Neural cell (in vitro differentiated cells): ENCODE measurements around the gene CD58. TPM values are rescaled to one million over a fixed set of nuclear protein-coding genes. Genes with fewer than 3 reads are reported as not detected.

ENCODE experiments used
- H2AFZ ChIP-seq: fragments of 200-600, 300-800 bp; sonication (generic), shearing (Covaris generic); 2 replicates; pipeline ENCODE4 v1.6.0; 2014; ENCODE audit warnings: low read depth, mild to moderate bottlenecking, antibody characterized with exemption, low read length, moderate library complexity
- H3F3A ChIP-seq: fragments of 200-600 bp; shearing (Covaris generic); 2 replicates; pipeline ENCODE4 v1.6.1; 2016; ENCODE audit warnings: mild to moderate bottlenecking, moderate library complexity, mixed read lengths, antibody characterized with exemption, low read length; ENCODE audit not compliant: insufficient read depth, poor library complexity, severe bottlenecking
- H3K27ac ChIP-seq: fragments of 200-600, 300-800 bp; sonication (generic), shearing (Covaris generic); 2 replicates; pipeline ENCODE4 v1.5.1; 2014; ENCODE audit warnings: mild to moderate bottlenecking, low read length, moderate library complexity
- H3K27me3 ChIP-seq: fragments of 300-800, 200-600 bp; sonication (generic), shearing (Covaris generic); 2 replicates; pipeline ENCODE4 v1.6.0; 2014; ENCODE audit warnings: mild to moderate bottlenecking, low read depth, low read length, moderate library complexity; ENCODE audit not compliant: insufficient read depth
- H3K36me3 ChIP-seq: fragments of 300-800, 200-600 bp; sonication (generic), shearing (Covaris generic); 2 replicates; pipeline ENCODE4 v1.5.1; 2014; ENCODE audit warnings: mild to moderate bottlenecking, antibody characterized with exemption, low read length, moderate library complexity; ENCODE audit not compliant: insufficient read depth
- H3K4me2 ChIP-seq: fragments of 300-800, 200-600 bp; sonication (generic), shearing (Covaris generic); 2 replicates; pipeline ENCODE4 v1.6.0; 2014; ENCODE audit warnings: mild to moderate bottlenecking, low read length
- H3K4me3 ChIP-seq: fragments of 300-800, 200-600 bp; sonication (generic), shearing (Covaris generic); 2 replicates; pipeline ENCODE4 v1.5.1; 2014; ENCODE audit warnings: mild to moderate bottlenecking, low read length, moderate library complexity
- H3K79me2 ChIP-seq: fragments of 200-600 bp; shearing (Covaris generic); replicated peaks from 2 replicates; pipeline ENCODE4 v1.6.0; 2014; ENCODE audit warnings: mild to moderate bottlenecking, low read length, moderate library complexity; ENCODE audit not compliant: insufficient read depth
- H3K9ac ChIP-seq: fragments of 300-800, 200-600 bp; sonication (generic), shearing (Covaris generic); 2 replicates; pipeline ENCODE4 v1.6.1; 2016; ENCODE audit warnings: mild to moderate bottlenecking, low read length, mixed read lengths
- H3K9me2 ChIP-seq: fragments of 200-600 bp; shearing (Covaris generic); 2 replicates; pipeline ENCODE4 v1.6.1; 2016; ENCODE audit warnings: mild to moderate bottlenecking, low read length, mixed read lengths; ENCODE audit not compliant: insufficient read depth
- H3K9me3 ChIP-seq: fragments of 200-600, 300-800 bp; sonication (generic), shearing (Covaris generic); 2 replicates; pipeline ENCODE4 v1.6.1; 2016; ENCODE audit warnings: mild to moderate bottlenecking, mixed run types, low read length, moderate library complexity, mixed read lengths
- H4K20me1 ChIP-seq: fragments of 200-600 bp; shearing (Covaris generic); 2 replicates; pipeline ENCODE4 v1.6.1; 2016; ENCODE audit warnings: mild to moderate bottlenecking, mixed run types; ENCODE audit not compliant: insufficient read depth
- EP300 ChIP-seq: fragments of 450-650 bp; conservative IDR thresholded peaks from 2 replicates; pipeline ENCODE4 v1.6.1; 2014; ENCODE audit warnings: antibody characterized with exemption, mild to moderate bottlenecking, moderate library complexity; ENCODE audit not compliant: poor library complexity, severe bottlenecking
- EZH2 ChIP-seq: fragments of 200-600, 300-800 bp; shearing (Covaris generic), sonication (generic); IDR thresholded peaks from 2 replicates; pipeline ENCODE4 v1.6.1; 2014; ENCODE audit warnings: antibody characterized with exemption, low read length, borderline replicate concordance, mild to moderate bottlenecking; ENCODE audit not compliant: insufficient read depth, poor library complexity, severe bottlenecking
- MXI1 ChIP-seq: fragments of 450-650 bp; conservative IDR thresholded peaks from 2 replicates; pipeline ENCODE4 v1.6.1; 2014; ENCODE audit warnings: antibody characterized with exemption, mild to moderate bottlenecking; ENCODE audit not compliant: poor library complexity, severe bottlenecking
- POLR2AphosphoS5 ChIP-seq: IDR thresholded peaks from 2 replicates; pipeline ENCODE4 v1.6.1; 2012
- RAD21 ChIP-seq: fragments of 450-650 bp; conservative IDR thresholded peaks from 2 replicates; pipeline ENCODE4 v1.6.1; 2014; ENCODE audit warnings: antibody characterized with exemption, mild to moderate bottlenecking, moderate library complexity
- SMC3 ChIP-seq: fragments of 450-650 bp; conservative IDR thresholded peaks from 2 replicates; pipeline ENCODE4 v1.6.1; 2014; ENCODE audit warnings: antibody characterized with exemption, mild to moderate bottlenecking, moderate library complexity; ENCODE audit not compliant: poor library complexity
- TAF1 ChIP-seq: IDR thresholded peaks from 2 replicates; pipeline ENCODE4 v1.6.1; 2012; ENCODE audit warnings: low read depth
- polyA plus RNA-seq: library from polyadenylated mRNA; depleted of rRNA; stranded (reverse); fragments of >200 nt; gene quantifications from 2 replicates; pipeline ENCODE4 v1.2.3, GENCODE V29; 2014
- TF ChIP-seq, protein P1 (sequence below): IDR thresholded peaks from 2 replicates; pipeline ENCODE4 v1.6.1; 2012; ENCODE audit warnings: borderline replicate concordance
- TF ChIP-seq, protein P2 (sequence below): fragments of 450-650 bp; IDR thresholded peaks from 2 replicates; pipeline ENCODE4 v1.5.1; 2014; ENCODE audit warnings: antibody characterized with exemption, mild to moderate bottlenecking, moderate library complexity; ENCODE audit not compliant: poor library complexity, severe bottlenecking

CD58 gene
- polyA plus RNA-seq, 1 donor from 2014 or later, result 1.8 TPM

DNA sequence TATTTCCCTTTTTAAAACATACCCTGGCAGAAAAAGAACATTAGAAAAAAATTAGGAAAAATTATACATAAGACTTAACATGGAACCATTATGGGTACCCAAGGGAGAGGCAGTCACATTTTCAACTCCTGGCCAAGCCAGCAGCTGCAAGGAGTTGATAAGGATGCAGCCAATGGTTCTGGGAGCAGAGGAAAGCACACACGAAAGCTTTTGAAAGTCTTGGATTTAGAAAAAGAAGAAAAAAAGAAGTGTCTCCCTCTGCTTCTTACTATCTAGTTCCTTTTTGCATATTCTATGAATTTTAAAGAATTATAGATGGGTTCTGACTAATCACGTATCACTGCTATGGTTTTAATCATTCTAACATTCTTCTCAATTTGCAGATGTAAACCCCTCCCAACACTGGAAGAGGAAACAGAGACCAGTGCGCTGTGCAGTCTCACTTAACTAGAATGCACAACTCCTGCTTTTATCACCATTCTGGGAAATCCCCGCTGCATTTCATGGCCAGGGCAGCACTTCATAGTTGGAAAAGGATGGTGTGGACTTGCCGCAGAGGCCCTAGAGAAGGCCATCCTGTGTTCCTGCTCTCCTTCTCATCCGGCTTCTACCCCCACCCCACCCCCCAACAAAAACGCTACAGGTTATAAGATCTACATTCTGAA lies 2.7 kb upstream of the CD58 start:
- H4K20me1 ChIP-seq, result no peaks in the 10 kb centered on the region
- no peaks in the 10 kb centered on the region for H3F3A ChIP-seq
- TF ChIP-seq EP300, result no peak
- TF ChIP-seq EZH2, result no peak
- TF ChIP-seq SMC3, result no peak
- no peak for TF ChIP-seq RAD21
- TF ChIP-seq TAF1, result no peak
- TF ChIP-seq, protein P1, sequence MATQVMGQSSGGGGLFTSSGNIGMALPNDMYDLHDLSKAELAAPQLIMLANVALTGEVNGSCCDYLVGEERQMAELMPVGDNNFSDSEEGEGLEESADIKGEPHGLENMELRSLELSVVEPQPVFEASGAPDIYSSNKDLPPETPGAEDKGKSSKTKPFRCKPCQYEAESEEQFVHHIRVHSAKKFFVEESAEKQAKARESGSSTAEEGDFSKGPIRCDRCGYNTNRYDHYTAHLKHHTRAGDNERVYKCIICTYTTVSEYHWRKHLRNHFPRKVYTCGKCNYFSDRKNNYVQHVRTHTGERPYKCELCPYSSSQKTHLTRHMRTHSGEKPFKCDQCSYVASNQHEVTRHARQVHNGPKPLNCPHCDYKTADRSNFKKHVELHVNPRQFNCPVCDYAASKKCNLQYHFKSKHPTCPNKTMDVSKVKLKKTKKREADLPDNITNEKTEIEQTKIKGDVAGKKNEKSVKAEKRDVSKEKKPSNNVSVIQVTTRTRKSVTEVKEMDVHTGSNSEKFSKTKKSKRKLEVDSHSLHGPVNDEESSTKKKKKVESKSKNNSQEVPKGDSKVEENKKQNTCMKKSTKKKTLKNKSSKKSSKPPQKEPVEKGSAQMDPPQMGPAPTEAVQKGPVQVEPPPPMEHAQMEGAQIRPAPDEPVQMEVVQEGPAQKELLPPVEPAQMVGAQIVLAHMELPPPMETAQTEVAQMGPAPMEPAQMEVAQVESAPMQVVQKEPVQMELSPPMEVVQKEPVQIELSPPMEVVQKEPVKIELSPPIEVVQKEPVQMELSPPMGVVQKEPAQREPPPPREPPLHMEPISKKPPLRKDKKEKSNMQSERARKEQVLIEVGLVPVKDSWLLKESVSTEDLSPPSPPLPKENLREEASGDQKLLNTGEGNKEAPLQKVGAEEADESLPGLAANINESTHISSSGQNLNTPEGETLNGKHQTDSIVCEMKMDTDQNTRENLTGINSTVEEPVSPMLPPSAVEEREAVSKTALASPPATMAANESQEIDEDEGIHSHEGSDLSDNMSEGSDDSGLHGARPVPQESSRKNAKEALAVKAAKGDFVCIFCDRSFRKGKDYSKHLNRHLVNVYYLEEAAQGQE, result no peak
- no peak for TF ChIP-seq POLR2AphosphoS5
- no peak for TF ChIP-seq MXI1
- TF ChIP-seq, protein P2, sequence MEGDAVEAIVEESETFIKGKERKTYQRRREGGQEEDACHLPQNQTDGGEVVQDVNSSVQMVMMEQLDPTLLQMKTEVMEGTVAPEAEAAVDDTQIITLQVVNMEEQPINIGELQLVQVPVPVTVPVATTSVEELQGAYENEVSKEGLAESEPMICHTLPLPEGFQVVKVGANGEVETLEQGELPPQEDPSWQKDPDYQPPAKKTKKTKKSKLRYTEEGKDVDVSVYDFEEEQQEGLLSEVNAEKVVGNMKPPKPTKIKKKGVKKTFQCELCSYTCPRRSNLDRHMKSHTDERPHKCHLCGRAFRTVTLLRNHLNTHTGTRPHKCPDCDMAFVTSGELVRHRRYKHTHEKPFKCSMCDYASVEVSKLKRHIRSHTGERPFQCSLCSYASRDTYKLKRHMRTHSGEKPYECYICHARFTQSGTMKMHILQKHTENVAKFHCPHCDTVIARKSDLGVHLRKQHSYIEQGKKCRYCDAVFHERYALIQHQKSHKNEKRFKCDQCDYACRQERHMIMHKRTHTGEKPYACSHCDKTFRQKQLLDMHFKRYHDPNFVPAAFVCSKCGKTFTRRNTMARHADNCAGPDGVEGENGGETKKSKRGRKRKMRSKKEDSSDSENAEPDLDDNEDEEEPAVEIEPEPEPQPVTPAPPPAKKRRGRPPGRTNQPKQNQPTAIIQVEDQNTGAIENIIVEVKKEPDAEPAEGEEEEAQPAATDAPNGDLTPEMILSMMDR, result no peak
- H3K4me2 ChIP-seq, result no peak overlapping the region
- no peaks in the 10 kb centered on the region for H3K79me2 ChIP-seq
- H3K27me3 ChIP-seq, result peaks cover 16% of the 10 kb centered on the region
- no peaks in the 10 kb centered on the region for H3K36me3 ChIP-seq
- H2AFZ ChIP-seq, result no peak overlapping the region
- no peak overlapping the region for H3K4me3 ChIP-seq
- H3K27ac ChIP-seq, result no peak overlapping the region
- H3K9ac ChIP-seq, result no peak overlapping the region
- H3K9me3 ChIP-seq, result no peaks in the 10 kb centered on the region
- no peaks in the 10 kb centered on the region for H3K9me2 ChIP-seq

DNA sequence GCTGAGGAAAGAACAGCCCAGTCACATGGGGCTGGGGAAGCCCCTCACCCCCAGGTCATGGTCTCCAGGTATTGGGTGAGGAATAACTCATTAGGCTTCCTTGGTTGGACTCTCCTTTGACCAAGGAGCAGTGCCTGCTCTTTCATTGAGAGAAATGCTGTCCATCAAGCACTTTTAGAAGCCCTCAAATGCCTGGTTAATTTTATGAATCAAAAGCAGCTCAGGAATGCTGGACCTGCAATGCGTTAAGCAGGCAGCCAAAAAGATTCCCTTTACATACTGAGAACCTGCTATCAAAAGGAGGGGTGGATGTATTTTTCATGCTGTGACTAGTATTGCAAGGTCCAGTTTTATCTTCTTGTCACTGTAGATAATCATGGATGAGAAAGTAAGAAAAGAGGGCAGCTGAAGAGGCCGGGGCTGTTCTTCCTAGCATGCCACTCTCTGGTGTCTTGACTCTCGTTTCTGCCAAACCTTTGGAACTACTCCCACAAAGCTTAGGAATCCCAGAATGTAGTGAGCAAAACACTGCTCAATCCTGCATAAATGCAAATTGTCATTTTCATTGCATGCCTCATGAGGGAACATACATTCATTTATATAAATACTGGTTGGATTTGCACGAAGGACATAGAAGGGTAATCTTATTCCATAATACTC lies 2.1 kb upstream of the CD58 start:
- H3F3A ChIP-seq, result no peaks in the 10 kb centered on the region
- no peak overlapping the region for H3K4me3 ChIP-seq
- no peak for TF ChIP-seq TAF1
- TF ChIP-seq, protein P2, result no peak
- TF ChIP-seq, protein P1, result no peak
- TF ChIP-seq RAD21, result no peak
- no peak for TF ChIP-seq EZH2
- TF ChIP-seq EP300, result no peak
- no peak for TF ChIP-seq POLR2AphosphoS5
- TF ChIP-seq SMC3, result no peak
- no peak for TF ChIP-seq MXI1
- H3K9me3 ChIP-seq, result no peaks in the 10 kb centered on the region
- no peaks in the 10 kb centered on the region for H4K20me1 ChIP-seq
- no peaks in the 10 kb centered on the region for H3K9me2 ChIP-seq
- H2AFZ ChIP-seq, result no peak overlapping the region
- no peak overlapping the region for H3K9ac ChIP-seq
- H3K27ac ChIP-seq, result no peak overlapping the region
- H3K4me2 ChIP-seq, result no peak overlapping the region
- no peaks in the 10 kb centered on the region for H3K79me2 ChIP-seq
- H3K27me3 ChIP-seq, result peaks cover 16% of the 10 kb centered on the region
- no peaks in the 10 kb centered on the region for H3K36me3 ChIP-seq
